Esophagus squamous epithelium (tissue), 4 donors: ENCODE measurements around the gene ISYNA1.

Experiments used
- POLR2A ChIP-seq, 4 donors: fragments of 450-650 bp; IDR thresholded peaks; one replicate each; pipeline ENCODE4 v1.6.1; 2017; ENCODE audit warnings: antibody characterized with exemption in 4 of 4, mild to moderate bottlenecking in 4 of 4, moderate library complexity in 3 of 4
- TF ChIP-seq, protein P1 (sequence below), 6 experiments: fragments of 450-650 bp in 4 of 6; fragments of 200-600 bp in 2 of 6; sonication (generic) in 2 of 6; IDR thresholded peaks; one replicate each; pipeline ENCODE4 v1.5.1; 2016 to 2019; ENCODE audit warnings: antibody characterized with exemption in 6 of 6, mild to moderate bottlenecking in 4 of 6, moderate library complexity in 4 of 6

DNA sequence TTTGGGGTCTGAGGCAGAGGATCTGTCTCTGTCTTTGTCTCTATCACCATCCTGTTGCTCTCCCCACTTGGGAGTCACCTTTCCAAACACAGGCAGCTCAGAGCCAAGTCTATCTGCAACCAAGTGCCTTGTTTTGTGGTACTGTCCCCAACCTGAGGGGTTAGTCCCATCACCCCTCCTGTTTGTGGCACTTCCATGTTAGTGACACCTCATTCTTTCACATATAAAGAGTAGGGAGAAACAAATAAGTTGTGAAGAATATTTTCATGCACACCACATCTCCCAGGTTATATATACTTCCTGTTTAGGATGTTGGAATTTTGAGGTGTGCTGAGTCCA lies 48.2 kb downstream of the ISYNA1 start:
- TF ChIP-seq, protein P1, sequence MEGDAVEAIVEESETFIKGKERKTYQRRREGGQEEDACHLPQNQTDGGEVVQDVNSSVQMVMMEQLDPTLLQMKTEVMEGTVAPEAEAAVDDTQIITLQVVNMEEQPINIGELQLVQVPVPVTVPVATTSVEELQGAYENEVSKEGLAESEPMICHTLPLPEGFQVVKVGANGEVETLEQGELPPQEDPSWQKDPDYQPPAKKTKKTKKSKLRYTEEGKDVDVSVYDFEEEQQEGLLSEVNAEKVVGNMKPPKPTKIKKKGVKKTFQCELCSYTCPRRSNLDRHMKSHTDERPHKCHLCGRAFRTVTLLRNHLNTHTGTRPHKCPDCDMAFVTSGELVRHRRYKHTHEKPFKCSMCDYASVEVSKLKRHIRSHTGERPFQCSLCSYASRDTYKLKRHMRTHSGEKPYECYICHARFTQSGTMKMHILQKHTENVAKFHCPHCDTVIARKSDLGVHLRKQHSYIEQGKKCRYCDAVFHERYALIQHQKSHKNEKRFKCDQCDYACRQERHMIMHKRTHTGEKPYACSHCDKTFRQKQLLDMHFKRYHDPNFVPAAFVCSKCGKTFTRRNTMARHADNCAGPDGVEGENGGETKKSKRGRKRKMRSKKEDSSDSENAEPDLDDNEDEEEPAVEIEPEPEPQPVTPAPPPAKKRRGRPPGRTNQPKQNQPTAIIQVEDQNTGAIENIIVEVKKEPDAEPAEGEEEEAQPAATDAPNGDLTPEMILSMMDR (IDR thresholded peaks at IDR 0.05): no peak
- TF ChIP-seq POLR2A (IDR thresholded peaks at IDR 0.05): no peak
